Right renal pelvis (tissue), 4 donors: ENCODE data around the gene B3GNT7. TPM values are rescaled to one million over a fixed set of nuclear protein-coding genes. Genes with fewer than 3 reads are reported as not detected.
A peak's percentile ranks its signal among the peaks of the same experiment; 100 is the strongest.
"Not testable (repeated sequence)": the region's sequence is repeated elsewhere in the genome, so short reads cannot be mapped to it uniquely, and the experiment has no call there.

Source experiments
- DNase-seq, 4 donors: peaks; one replicate each; pipeline ENCODE4 v3.0.0-alpha.2; 2013; ENCODE audit warnings: low read depth in 4 of 4, low spot score in 3 of 4, missing footprints in 1 of 4
- polyA plus RNA-seq, 4 donors: library from polyadenylated mRNA; unstranded; fragments of 120-200 nt; gene quantifications; one replicate each; pipeline ENCODE4 v1.2.1, GENCODE V29; 2013; ENCODE audit not compliant: insufficient read length in 4 of 4

Gene B3GNT7
- polyA plus RNA-seq, 4 donors, result 3.2 to 4.0 (median 3.5) TPM

DNA sequence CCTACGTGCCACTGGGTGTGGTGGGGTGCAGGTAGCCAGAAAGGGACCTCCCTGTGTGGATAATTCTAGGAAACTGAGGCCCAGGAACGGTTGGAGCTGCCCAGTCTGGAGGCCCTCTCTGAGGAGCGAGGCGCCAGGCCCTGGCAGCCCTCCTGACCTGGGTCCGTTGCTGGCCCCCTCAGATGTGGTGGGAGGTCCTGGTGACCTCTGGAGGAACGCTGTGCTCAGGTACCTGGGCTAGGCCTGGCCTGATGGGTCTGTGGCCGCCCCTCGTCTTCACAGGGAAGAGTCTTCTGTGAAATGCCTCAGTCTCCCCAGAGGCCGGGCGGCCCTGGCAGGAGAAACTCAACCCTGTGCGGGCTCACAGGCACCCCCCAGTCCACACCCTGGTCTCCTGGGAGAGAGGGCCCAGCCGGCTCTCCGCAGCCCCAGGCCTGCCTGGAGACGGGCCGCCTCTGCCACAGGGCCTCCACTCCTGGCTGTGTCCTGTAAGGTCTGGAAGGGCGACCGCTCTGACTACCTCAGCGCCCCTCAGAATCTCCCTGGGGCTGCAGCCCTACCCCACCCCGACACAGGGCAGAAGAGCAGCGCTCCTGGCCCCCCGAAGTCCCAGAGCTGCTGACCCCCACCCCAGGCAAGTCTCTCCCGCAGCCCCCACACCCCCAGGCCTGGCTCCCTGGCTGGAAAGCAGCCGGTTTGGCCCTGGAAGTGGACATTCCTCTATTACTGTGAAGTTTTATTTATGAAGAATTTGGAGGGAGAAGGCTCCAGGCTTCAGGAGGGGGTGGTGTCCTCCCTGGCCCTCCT lies 3.7 kb downstream of the B3GNT7 start:
- DNase-seq, result no peak

DNA sequence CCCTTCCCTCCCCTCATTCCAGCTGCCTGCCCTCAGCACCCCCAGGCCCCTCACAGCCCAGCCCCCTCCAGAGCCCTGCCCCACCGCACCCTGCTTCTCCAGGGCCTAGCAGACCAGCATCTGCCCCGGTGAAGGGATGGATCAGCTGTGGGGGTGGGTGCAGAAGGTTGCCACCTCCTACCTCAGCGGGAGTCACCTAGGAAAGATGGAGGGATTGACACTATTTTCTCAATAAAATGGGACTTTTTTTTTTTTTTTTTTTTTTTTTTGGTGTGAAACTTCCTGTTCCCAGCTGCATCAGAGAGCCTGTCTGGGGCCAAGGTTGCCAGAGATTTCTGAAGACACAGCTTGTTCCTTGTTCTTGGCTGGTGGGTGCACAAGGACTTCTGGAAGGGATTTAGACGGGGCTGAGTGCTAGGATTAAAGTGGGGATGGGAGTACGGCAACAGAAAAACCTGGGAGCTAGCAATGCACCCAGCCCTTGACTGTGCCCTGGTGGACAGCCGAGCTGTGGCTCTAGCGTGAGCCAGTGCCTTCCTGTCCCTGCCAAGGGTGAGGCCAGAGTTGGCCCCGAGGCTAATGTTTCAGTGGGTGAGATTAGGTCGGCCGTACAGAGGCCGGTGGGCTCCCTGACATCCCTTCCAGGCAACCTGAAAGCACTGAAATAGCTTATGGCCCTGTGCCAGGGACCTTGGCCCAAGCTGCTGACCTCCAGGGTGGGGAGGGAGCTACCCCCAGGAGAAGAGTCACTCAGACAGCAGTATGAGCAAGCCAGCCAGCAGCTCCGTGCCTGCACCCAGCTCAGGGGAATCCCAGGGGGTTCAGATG lies 4.6 kb downstream of the B3GNT7 start:
- no peak for DNase-seq

GRCh38 chr2:231400681-231401080 lies 5.2 kb downstream of the B3GNT7 start:
- DNase-seq, result not testable (repeated sequence)

- DNase-seq, result not testable (repeated sequence)
These were observed 5.6 kb downstream of the B3GNT7 start for GRCh38 chr2:231401101-231401500.

- not testable (repeated sequence) for DNase-seq
These were observed 8.1 kb downstream of the B3GNT7 start for GRCh38 chr2:231403421-231404182.

- DNase-seq, result not testable (repeated sequence)
These were observed 8.7 kb downstream of the B3GNT7 start for GRCh38 chr2:231404183-231404578.

- not testable (repeated sequence) for DNase-seq
These were observed 10.3 kb downstream of the B3GNT7 start for GRCh38 chr2:231405601-231406367.

DNA sequence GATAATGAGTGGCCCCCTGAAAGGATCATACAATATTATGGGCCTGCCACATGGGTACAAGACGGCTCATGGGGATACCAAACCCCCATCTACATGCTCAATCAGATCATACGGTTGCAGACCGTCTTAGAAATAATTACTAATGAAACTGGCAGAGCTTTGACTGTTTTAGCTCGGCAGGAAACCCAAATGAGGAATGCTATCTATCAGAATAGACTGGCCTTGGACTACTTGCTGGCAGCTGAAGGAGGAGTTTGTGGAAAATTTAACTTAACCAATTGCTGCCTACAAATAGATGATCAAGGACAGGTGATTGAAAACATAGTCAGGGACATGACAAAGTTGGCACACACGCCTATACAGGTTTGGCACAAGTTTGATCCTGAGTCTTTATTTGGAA lies 12.2 kb downstream of the B3GNT7 start:
- not testable (repeated sequence) for DNase-seq

DNA sequence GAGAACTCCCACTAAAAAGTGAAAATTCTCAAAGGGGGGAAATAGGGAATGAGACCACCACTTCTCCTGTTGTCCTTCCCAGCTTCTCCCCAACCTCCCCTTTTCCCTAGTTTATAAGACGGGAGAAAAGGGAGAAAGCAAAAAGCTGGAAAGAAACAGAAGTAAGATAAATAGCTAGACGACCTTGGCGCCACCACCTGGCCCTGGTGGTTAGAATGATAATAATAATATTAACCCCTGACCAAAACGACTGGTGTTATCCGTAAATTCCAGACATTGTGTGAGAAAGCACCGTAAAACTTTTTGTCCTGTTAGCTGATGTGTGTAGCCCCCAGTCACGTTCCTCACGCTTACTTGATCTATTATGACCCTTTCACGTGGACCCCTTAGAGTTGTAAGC lies 12.8 kb downstream of the B3GNT7 start:
- not testable (repeated sequence) for DNase-seq

- DNase-seq, result no peak
These were observed 14.3 kb downstream of the B3GNT7 start for GRCh38 chr2:231409776-231410175.

GRCh38 chr2:231410293-231411004 lies 14.9 kb downstream of the B3GNT7 start:
- no peak for DNase-seq

DNA sequence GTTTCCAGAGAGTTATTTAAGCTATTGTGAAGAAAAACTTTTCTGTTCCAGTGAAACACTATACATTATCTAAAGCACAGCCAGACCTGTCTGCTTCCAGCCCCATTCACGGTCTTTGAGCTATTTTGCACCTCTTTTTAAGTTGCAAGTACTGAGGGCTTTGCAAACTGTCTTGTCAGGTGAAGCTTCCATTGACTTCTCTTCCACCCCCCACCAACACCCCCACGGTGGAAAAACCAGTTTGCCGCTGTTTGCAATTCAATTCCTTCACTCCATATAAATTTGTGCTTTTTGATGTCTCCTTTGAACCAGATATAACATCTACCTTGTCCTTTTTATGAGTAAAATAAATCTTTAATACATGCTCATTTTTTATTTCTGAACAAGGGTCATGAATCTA lies 15.7 kb downstream of the B3GNT7 start:
- DNase-seq, result no peak

GRCh38 chr2:231411831-231412617 lies 16.5 kb downstream of the B3GNT7 start:
- DNase-seq, result peak; percentile 72 to 77 (median 75)

DNA sequence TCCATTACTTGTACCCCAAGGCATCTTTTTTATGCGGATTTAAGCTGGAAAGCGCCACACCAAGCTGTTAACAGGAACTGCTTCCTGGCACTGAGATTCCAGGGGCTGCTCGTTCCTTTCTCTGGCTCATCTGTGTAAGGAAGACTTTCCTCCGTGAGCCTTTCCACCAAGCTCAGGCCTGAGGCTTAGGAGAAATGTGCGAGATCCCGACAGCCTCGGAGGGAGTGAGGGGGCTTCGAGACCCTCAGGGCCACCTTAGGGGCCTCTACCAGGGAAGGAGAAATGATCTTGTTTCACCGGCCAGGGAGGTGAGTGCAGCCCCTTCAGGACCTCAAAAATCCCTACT lies 17.1 kb downstream of the B3GNT7 start:
- DNase-seq, result no peak

DNA sequence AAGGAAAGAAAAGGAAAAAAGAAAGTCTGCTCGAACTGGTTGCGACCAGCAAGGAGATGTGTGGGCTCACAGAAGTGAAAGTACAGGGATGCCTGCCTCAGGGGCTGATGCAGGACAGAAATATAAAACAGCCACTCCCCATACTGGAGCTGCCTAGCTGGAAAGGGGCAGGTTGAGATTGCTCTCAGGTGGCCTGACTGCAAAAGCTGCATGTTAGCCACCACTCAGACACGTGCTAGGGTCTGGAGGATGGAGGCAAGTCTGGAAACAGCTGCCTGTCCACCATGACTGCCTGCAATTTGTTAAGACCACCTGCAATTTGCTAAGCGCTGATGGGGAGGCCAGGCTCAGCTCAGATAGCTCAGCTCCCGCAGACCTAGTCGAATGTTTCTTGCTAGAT lies 17.9 kb downstream of the B3GNT7 start:
- no peak for DNase-seq

- no peak for DNase-seq
These were observed 18.5 kb downstream of the B3GNT7 start for GRCh38 chr2:231413921-231414476.

GRCh38 chr2:231415029-231415428 lies 19.5 kb downstream of the B3GNT7 start:
- no peak for DNase-seq

- DNase-seq, result no peak
These were observed 23.5 kb downstream of the B3GNT7 start for GRCh38 chr2:231418820-231419640.
